Heart right ventricle (tissue), 16 donors: ENCODE measurements around the gene CPNE5. TPM values are rescaled to one million over a fixed set of nuclear protein-coding genes. Genes with fewer than 3 reads are reported as not detected.

Experiments
- ATAC-seq, 8 donors: fragments of 200-7000 bp; cut with Tn5 transposase; one replicate each; pipeline ENCODE4 v1.9.1; 2020; ENCODE audit warnings: mild to moderate bottlenecking in 8 of 8, moderate library complexity in 8 of 8, moderate number of reproducible peaks in 1 of 8
- DNase-seq, 2 donors: peaks; one replicate each; pipeline ENCODE4 v3.0.0-alpha.2; 2020
- H3K27ac ChIP-seq, 10 donors: fragments of 200-600 bp; sonication (generic) in 2 of 10; one replicate each; pipeline versions ENCODE4 v1.5.0 to v1.8.0; 2020 to 2022; ENCODE audit warnings: mild to moderate bottlenecking in 3 of 10
- H3K27me3 ChIP-seq, 7 donors: fragments of 200-600 bp; one replicate each; pipeline ENCODE4 v1.8.0; 2021 to 2022; ENCODE audit warnings: mild to moderate bottlenecking in 2 of 7
- H3K36me3 ChIP-seq, 9 donors: fragments of 200-600 bp; sonication (generic) in 1 of 9; one replicate each; pipeline versions ENCODE4 v1.5.0 to v1.8.0; 2020 to 2022; ENCODE audit warnings: mild to moderate bottlenecking in 2 of 9
- H3K4me1 ChIP-seq, 9 donors: fragments of 200-600 bp; sonication (generic) in 1 of 9; one replicate each; pipeline versions ENCODE4 v1.5.0 to v1.8.0; 2020 to 2022; ENCODE audit warnings: mild to moderate bottlenecking in 4 of 9
- H3K4me3 ChIP-seq, 10 donors: fragments of 200-600 bp; sonication (generic) in 2 of 10; one replicate each; pipeline versions ENCODE4 v1.5.0 to v1.8.0; 2020 to 2022; ENCODE audit warnings: mild to moderate bottlenecking in 7 of 10, moderate library complexity in 2 of 10
- H3K9me3 ChIP-seq, 11 donors: fragments of 200-600 bp in 10 of 11; sonication (generic) in 2 of 11; one replicate each; pipeline versions ENCODE4 v1.5.0 to v1.8.0; 2013 to 2022; ENCODE audit warnings: mild to moderate bottlenecking in 2 of 11, control low read depth in 1 of 11, moderate library complexity in 1 of 11
- WGBS, 2 donors: extraction: QIAGEN DNeasy Blood & Tissue Kit; methylation state at CpG; one replicate each; pipeline ENCODE4 v1.1.7; 2013; ENCODE audit warnings: inconsistent platforms in 1 of 2; 5-methylcytosine and 5-hydroxymethylcytosine counted together
- intact Hi-C, 10 donors: fragments of 100-400 bp; cut with DNase I; formaldehyde crosslinking; loops; one replicate each; pipeline versions ENCODE4 v1.11.1 to v1.14.2; 2022
- polyA plus RNA-seq, 2 donors: library from polyadenylated mRNA; stranded (reverse); fragments of 200-250 nt; gene quantifications; one replicate each; pipeline ENCODE4 v1.2.3, GENCODE V29; 2013
- total RNA-seq, 10 donors: library from RNA; stranded (reverse); fragmentation: NEBNext Ultra II Directional in 3 of 10; extraction: Animal tissue kit (Norgen Biotek cat#: 25700) in 3 of 10; gene quantifications; one replicate each; pipeline versions ENCODE4 v1.2.1 to v1.2.4, GENCODE V29; 2021 to 2023
- TF ChIP-seq, protein P1 (sequence below), 9 donors: fragments of 200-600 bp; sonication (generic) in 2 of 9; IDR thresholded peaks; one replicate each; pipeline versions ENCODE4 v1.5.0 to v1.8.0; 2021 to 2022; ENCODE audit warnings: antibody characterized with exemption in 9 of 9, mild to moderate bottlenecking in 5 of 9, moderate library complexity in 1 of 9
- donor health status: Arrhythmogenic right ventricular cardiomyopathy.
- donor health status: ischemic (EF 13 %, LVEDD 7.1; RV severe dilation, severe dysfunction).
- donor health status: healthy with polysubstance abuse.
- donor health status: DM: no; HTN: yes; CAD: no.
- donor health status: DM: no; HTN: no; CAD: no.
- donor health status: ischemic (EF 25% LVEDD 6.9; RV normal size, moderate dysfunction).
- donor health status: ischemic (EF 25% LVEDD 5.7; RV mildly dilated, moderate dysfunction).
- donor health status: healthy.
- donor health status: DM: yes; HTN: yes; CAD: no.
- donor health status: Ischemic cardiomyopathy.
- donor health status: ischemic (EF 35%, LVEDD 5.7; RV mildly dilated, moderate dysfunction).
- donor health status: nonischemic (EF 11% LVEDD 7.7; RV severe dilation, severe dysfunction).
- donor health status: DM: yes; HTN: yes; CAD: no.
- donor health status: PGD.
- donor health status: ischemic (EF 29% LVEDD 5.4; RV normal size, mild dysfunction).
- donor health status: nonischemic (EF 23%, LVEDD 6.1; RV moderate dilation, normal function).

The CPNE5 gene
- total and polyA plus RNA-seq, 12 donors, result 2.8 to 98.2 (median 24.4) TPM

- TF ChIP-seq, protein P1, sequence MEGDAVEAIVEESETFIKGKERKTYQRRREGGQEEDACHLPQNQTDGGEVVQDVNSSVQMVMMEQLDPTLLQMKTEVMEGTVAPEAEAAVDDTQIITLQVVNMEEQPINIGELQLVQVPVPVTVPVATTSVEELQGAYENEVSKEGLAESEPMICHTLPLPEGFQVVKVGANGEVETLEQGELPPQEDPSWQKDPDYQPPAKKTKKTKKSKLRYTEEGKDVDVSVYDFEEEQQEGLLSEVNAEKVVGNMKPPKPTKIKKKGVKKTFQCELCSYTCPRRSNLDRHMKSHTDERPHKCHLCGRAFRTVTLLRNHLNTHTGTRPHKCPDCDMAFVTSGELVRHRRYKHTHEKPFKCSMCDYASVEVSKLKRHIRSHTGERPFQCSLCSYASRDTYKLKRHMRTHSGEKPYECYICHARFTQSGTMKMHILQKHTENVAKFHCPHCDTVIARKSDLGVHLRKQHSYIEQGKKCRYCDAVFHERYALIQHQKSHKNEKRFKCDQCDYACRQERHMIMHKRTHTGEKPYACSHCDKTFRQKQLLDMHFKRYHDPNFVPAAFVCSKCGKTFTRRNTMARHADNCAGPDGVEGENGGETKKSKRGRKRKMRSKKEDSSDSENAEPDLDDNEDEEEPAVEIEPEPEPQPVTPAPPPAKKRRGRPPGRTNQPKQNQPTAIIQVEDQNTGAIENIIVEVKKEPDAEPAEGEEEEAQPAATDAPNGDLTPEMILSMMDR (IDR thresholded peaks at IDR 0.05), result no peak
- Histone ChIP-seq H3K9me3 (no peaks in the 10 kb centered on the region), H3K27ac (no peak overlapping the region), H3K4me1 (peaks cover 0 to 22% (median 0%) of the 10 kb centered on the region in 9 donors), H3K4me3 (no peak overlapping the region), H3K36me3 (no peaks in the 10 kb centered on the region), H3K27me3 (no peaks in the 10 kb centered on the region)
- ATAC-seq (no peak), DNase-seq (no peak)
- WGBS, 2 donors, result 79 to 89% methylated on average over 5 of the region's 5 CpGs
- intact Hi-C loops, result no loop called here
These were observed 32.1 kb downstream of the CPNE5 start for GRCh38 chr6:36807143-36807542.

GRCh38 chr6:36805917-36806316, 33.3 kb downstream of the CPNE5 start:
- Histone ChIP-seq H3K4me1 (peaks cover 0 to 16% (median 3%) of the 10 kb centered on the region in 9 donors), H3K27me3 (no peaks in the 10 kb centered on the region), H3K27ac (no peak overlapping the region), H3K36me3 (no peaks in the 10 kb centered on the region), H3K4me3 (no peak overlapping the region), H3K9me3 (no peaks in the 10 kb centered on the region)
- no peak for DNase-seq
- peak in 2 of 8 donors; percentile 15 for ATAC-seq
- TF ChIP-seq, protein P1 (IDR thresholded peaks at IDR 0.05), result no peak
- WGBS, 2 donors, result 85 to 90% methylated on average over 8 of the region's 8 CpGs
- intact Hi-C loops, result no loop called here

DNA sequence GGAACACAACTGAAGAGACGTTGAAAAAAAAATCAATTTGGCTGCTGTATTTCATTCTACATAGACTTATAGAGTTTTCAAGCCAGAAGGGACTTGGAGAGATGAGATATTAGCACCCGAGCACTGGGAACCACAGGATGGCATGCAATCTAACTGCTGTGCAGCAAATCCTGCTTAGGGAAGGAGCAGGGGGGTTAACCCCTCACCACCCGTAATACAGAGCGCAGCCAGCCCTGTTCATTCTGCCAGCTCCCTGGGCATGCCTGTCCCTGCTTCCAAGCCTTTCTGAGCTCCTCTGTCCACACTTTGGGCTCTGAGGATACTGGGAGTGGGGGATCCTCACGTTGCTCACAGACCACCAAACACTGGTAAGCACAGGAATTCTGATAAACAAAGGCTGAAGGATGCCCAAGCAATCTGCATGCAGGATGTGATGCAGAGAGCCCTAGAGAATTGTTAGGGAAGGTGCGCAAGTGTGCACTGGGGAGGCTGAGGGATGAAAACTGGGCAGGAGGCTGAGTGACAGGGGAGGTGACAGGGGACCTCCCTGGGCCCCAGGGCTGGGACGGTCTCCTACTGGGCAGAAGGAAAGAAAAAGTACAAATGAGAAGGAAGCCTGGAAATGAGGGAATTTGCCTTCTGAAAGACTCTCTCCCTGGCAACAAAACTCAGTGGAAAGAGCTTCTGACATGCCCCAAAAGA, 34.0 kb downstream of the CPNE5 start:
- ATAC-seq, result no peak
- peaks cover 0 to 10% (median 2%) of the 10 kb centered on the region in 9 donors for H3K4me1 ChIP-seq

DNA sequence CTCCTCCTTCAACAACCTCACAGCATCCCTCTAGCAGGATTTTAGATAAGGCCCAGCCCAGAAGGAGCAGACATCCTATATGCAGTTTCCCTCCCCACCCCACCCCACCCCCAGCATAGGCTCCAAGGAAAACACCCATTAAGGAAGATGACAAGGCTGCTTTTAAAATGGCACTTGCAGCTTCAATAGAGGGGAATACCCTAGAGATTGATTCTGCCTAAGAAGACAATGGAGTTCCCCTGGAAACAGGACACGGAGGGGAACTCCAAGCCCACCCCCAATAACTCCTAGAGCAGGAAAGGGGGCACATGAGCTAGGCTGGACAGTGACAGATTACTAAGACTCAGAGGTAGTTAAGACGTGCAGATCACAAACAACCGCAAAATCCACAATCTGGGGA, 34.7 kb downstream of the CPNE5 start:
- Histone ChIP-seq H3K9me3 (no peaks in the 10 kb centered on the region), H3K4me3 (no peak overlapping the region), H3K27me3 (no peaks in the 10 kb centered on the region), H3K36me3 (peaks cover 0 to 4% (median 0%) of the 10 kb centered on the region in 9 donors), H3K27ac (no peak overlapping the region), H3K4me1 (peaks cover 0 to 9% (median 0%) of the 10 kb centered on the region in 9 donors)
- DNase-seq (no peak), ATAC-seq (peak in 2 of 8 donors; percentile 28 to 36)
- WGBS, 2 donors, result 58 to 71% methylated on average over 3 of the region's 3 CpGs
- TF ChIP-seq, protein P1 (IDR thresholded peaks at IDR 0.05), result no peak
- intact Hi-C loops, result no loop called here

More for the DNA sequence above, 34.0 kb downstream of the CPNE5 start:
- H3K36me3 ChIP-seq, result no peaks in the 10 kb centered on the region
- no peak overlapping the region for H3K27ac ChIP-seq
- WGBS, 2 donors, result 59 to 67% methylated on average over 7 of the region's 7 CpGs
- intact Hi-C loops, result no loop called here
- H3K4me3 ChIP-seq, result no peak overlapping the region
- DNase-seq, result no peak
- TF ChIP-seq, protein P1 (IDR thresholded peaks at IDR 0.05), result no peak
- H3K9me3 ChIP-seq, result no peaks in the 10 kb centered on the region
- no peaks in the 10 kb centered on the region for H3K27me3 ChIP-seq
